Measurements from ENCODE around the gene ZNF462. TPM values are rescaled to one million over a fixed set of nuclear protein-coding genes. Genes with fewer than 3 reads are reported as not detected.

Gene ZNF462
- total and polyA plus RNA-seq, 4 donors, result 0.35 to 2.1 (median 1.4) TPM

DNA sequence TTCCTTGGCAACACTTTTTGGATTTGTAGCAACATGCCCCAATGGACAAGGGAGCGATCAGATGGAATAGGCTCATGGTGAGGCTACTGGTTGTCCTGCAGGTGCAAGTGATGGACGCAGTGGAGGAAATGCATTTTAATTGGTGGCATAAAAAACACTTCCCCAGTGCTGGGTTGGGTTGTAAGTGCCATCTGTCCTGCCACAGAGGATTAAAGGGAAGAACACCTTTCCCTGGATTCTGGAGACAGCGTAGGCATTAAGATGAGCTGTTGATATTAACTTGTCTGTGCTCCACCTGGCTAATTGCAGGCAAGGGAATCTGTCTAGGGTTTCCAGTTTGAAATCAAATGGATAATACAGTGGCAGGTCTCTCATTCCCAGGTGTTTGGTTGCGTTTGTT is 173.4 kb downstream of the ZNF462 start (continued):
- TF ChIP-seq, protein P1, sequence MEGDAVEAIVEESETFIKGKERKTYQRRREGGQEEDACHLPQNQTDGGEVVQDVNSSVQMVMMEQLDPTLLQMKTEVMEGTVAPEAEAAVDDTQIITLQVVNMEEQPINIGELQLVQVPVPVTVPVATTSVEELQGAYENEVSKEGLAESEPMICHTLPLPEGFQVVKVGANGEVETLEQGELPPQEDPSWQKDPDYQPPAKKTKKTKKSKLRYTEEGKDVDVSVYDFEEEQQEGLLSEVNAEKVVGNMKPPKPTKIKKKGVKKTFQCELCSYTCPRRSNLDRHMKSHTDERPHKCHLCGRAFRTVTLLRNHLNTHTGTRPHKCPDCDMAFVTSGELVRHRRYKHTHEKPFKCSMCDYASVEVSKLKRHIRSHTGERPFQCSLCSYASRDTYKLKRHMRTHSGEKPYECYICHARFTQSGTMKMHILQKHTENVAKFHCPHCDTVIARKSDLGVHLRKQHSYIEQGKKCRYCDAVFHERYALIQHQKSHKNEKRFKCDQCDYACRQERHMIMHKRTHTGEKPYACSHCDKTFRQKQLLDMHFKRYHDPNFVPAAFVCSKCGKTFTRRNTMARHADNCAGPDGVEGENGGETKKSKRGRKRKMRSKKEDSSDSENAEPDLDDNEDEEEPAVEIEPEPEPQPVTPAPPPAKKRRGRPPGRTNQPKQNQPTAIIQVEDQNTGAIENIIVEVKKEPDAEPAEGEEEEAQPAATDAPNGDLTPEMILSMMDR (IDR thresholded peaks at IDR 0.05; ENCODE audit: low read depth, low read length, missing input control), result no peak

DNA sequence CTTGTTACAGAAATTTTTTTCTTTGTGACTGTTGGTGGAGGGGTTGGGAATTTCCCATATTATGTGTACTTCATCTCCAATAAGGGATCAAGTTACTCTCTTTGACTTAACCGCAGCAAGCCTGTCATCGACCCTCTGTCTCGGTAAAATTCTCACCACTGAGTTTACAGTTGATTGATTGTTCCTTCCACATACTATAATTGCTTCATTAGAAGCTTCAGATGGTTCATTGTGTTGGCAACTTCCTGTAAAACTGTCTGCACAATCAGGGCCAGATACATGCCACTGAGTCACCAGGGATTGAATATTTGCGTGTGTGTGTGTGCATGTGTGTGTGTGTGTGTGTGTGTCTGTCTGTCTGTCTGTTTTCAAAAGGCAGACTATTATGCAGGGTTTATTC is 176.6 kb downstream of the ZNF462 start:
- Histone ChIP-seq H3K36me3 (ENCODE audit: control insufficient read depth in 4 of 4, insufficient read depth in 3 of 4, low read depth in 1 of 4, low read length in 3 of 4) (no peaks in the 10 kb centered on the region), H3K9me3 (ENCODE audit: control insufficient read depth in 4 of 4, low read length in 3 of 4) (no peaks in the 10 kb centered on the region), H3K9ac (ENCODE audit: low read depth in 1 of 2, low read length in 2 of 2) (no peak overlapping the region), H3K27ac (ENCODE audit: low read depth in 1 of 2, low read length in 2 of 2) (no peak overlapping the region), H3K4me1 (ENCODE audit: control insufficient read depth in 4 of 4, insufficient read depth in 4 of 4, low read length in 3 of 4) (peaks cover 0 to 5% (median 2%) of the 10 kb centered on the region in 4 donors), H3K4me3 (ENCODE audit: low read depth in 1 of 3, low read length in 3 of 3) (no peak overlapping the region), H3K27me3 (ENCODE audit: control insufficient read depth in 4 of 4, insufficient read depth in 4 of 4, low read length in 3 of 4) (no peaks in the 10 kb centered on the region)
- TF ChIP-seq RXRA (IDR thresholded peaks at IDR 0.05), result no peak
- no peak for TF ChIP-seq RAD21 (IDR thresholded peaks at IDR 0.05)
- TF ChIP-seq NR2F2 (IDR thresholded peaks at IDR 0.05), result no peak
- TF ChIP-seq, protein P2, sequence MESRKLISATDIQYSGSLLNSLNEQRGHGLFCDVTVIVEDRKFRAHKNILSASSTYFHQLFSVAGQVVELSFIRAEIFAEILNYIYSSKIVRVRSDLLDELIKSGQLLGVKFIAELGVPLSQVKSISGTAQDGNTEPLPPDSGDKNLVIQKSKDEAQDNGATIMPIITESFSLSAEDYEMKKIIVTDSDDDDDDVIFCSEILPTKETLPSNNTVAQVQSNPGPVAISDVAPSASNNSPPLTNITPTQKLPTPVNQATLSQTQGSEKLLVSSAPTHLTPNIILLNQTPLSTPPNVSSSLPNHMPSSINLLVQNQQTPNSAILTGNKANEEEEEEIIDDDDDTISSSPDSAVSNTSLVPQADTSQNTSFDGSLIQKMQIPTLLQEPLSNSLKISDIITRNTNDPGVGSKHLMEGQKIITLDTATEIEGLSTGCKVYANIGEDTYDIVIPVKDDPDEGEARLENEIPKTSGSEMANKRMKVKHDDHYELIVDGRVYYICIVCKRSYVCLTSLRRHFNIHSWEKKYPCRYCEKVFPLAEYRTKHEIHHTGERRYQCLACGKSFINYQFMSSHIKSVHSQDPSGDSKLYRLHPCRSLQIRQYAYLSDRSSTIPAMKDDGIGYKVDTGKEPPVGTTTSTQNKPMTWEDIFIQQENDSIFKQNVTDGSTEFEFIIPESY (IDR thresholded peaks at IDR 0.05), result no peak
- TF ChIP-seq, protein P3, sequence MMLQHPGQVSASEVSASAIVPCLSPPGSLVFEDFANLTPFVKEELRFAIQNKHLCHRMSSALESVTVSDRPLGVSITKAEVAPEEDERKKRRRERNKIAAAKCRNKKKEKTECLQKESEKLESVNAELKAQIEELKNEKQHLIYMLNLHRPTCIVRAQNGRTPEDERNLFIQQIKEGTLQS (IDR thresholded peaks at IDR 0.05), result no peak
- TF ChIP-seq HNF4G (IDR thresholded peaks at IDR 0.05), result no peak
- TF ChIP-seq FOXA1 (IDR thresholded peaks at IDR 0.05), result no peak
- no peak for TF ChIP-seq FOXA2 (IDR thresholded peaks at IDR 0.05)
- no peak for TF ChIP-seq EGR1 (IDR thresholded peaks at IDR 0.05; ENCODE audit: low read depth in 2 of 2)
- TF ChIP-seq, protein P4, sequence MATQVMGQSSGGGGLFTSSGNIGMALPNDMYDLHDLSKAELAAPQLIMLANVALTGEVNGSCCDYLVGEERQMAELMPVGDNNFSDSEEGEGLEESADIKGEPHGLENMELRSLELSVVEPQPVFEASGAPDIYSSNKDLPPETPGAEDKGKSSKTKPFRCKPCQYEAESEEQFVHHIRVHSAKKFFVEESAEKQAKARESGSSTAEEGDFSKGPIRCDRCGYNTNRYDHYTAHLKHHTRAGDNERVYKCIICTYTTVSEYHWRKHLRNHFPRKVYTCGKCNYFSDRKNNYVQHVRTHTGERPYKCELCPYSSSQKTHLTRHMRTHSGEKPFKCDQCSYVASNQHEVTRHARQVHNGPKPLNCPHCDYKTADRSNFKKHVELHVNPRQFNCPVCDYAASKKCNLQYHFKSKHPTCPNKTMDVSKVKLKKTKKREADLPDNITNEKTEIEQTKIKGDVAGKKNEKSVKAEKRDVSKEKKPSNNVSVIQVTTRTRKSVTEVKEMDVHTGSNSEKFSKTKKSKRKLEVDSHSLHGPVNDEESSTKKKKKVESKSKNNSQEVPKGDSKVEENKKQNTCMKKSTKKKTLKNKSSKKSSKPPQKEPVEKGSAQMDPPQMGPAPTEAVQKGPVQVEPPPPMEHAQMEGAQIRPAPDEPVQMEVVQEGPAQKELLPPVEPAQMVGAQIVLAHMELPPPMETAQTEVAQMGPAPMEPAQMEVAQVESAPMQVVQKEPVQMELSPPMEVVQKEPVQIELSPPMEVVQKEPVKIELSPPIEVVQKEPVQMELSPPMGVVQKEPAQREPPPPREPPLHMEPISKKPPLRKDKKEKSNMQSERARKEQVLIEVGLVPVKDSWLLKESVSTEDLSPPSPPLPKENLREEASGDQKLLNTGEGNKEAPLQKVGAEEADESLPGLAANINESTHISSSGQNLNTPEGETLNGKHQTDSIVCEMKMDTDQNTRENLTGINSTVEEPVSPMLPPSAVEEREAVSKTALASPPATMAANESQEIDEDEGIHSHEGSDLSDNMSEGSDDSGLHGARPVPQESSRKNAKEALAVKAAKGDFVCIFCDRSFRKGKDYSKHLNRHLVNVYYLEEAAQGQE (IDR thresholded peaks at IDR 0.05), result no peak
- TF ChIP-seq GABPA (IDR thresholded peaks at IDR 0.05 in 1 of 2, conservative IDR thresholded peaks at IDR 0.05 in 1 of 2), result no peak
- TF ChIP-seq HNF4A (conservative IDR thresholded peaks at IDR 0.05), result no peak
- no peak for TF ChIP-seq TAF1 (conservative IDR thresholded peaks at IDR 0.05)
- no peak for TF ChIP-seq JUND (IDR thresholded peaks at IDR 0.05)
- TF ChIP-seq YY1 (IDR thresholded peaks at IDR 0.05), result no peak
- TF ChIP-seq, protein P1 (IDR thresholded peaks at IDR 0.05; ENCODE audit: low read depth, low read length, missing input control), result no peak
- TF ChIP-seq, protein P5, sequence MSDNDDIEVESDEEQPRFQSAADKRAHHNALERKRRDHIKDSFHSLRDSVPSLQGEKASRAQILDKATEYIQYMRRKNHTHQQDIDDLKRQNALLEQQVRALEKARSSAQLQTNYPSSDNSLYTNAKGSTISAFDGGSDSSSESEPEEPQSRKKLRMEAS (IDR thresholded peaks at IDR 0.05), result no peak
- 41% methylated on average over 4 of the region's 4 CpGs for WGBS
- DNase-seq (ENCODE audit: low spot score), result no peak

All from liver (tissue), 9 donors.